ENCODE data around the gene NAT8L. TPM values are rescaled to one million over a fixed set of nuclear protein-coding genes. Genes with fewer than 3 reads are reported as not detected.
"Not testable (repeated sequence)": the region's sequence is repeated elsewhere in the genome, so short reads cannot be mapped to it uniquely, and the experiment has no call there.

NAT8L gene
- total RNA-seq, 4 donors from 2014 or later, result 0.27 to 1.2 TPM; not detected in 2

GRCh38 chr4:2024683-2025082, 34.4 kb upstream of the NAT8L start:
- Histone ChIP-seq H3K9me3 (no peaks in the 10 kb centered on the region), H3K4me3 (no peak overlapping the region), H3K4me1 (peaks cover 0 to 4% of the 10 kb centered on the region in 2 donors), H3K27ac (no peak overlapping the region), H3K27me3 (no peaks in the 10 kb centered on the region), H3K36me3 (no peaks in the 10 kb centered on the region)
- no peak for DNase-seq
- intact Hi-C loops (cut with DNase I; ENCODE audit: low total_unique reads), result no loop called here
- TF ChIP-seq, protein P1, sequence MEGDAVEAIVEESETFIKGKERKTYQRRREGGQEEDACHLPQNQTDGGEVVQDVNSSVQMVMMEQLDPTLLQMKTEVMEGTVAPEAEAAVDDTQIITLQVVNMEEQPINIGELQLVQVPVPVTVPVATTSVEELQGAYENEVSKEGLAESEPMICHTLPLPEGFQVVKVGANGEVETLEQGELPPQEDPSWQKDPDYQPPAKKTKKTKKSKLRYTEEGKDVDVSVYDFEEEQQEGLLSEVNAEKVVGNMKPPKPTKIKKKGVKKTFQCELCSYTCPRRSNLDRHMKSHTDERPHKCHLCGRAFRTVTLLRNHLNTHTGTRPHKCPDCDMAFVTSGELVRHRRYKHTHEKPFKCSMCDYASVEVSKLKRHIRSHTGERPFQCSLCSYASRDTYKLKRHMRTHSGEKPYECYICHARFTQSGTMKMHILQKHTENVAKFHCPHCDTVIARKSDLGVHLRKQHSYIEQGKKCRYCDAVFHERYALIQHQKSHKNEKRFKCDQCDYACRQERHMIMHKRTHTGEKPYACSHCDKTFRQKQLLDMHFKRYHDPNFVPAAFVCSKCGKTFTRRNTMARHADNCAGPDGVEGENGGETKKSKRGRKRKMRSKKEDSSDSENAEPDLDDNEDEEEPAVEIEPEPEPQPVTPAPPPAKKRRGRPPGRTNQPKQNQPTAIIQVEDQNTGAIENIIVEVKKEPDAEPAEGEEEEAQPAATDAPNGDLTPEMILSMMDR (IDR thresholded peaks at IDR 0.05), result no peak
- TF ChIP-seq POLR2A (IDR thresholded peaks at IDR 0.05), result no peak

DNA sequence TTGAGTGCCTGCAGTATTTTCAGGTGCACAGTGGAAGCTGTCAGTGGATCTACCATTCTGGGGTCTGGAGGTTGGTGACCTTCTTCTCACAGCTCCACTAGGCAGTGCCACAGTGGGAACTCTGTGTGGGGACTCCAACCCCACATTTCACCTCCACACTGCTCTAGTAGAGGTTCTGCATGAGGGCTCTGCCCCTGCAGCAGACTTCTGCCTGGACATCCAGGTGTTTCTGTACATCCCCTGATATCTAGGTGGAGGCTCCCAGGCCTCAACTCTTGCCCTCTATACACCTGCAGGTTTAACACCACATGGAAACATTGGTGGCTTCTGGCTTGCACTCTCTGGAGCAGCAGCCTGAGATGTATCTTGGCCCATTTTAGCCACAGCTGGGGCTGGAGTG, 33.3 kb upstream of the NAT8L start:
- H3K4me3 ChIP-seq, result no peak overlapping the region
- H3K9me3 ChIP-seq, result no peaks in the 10 kb centered on the region
- H3K4me1 ChIP-seq, result peaks cover 0 to 4% of the 10 kb centered on the region in 2 donors
- H3K36me3 ChIP-seq, result no peaks in the 10 kb centered on the region
- TF ChIP-seq, protein P1 (IDR thresholded peaks at IDR 0.05), result no peak
- no peak for TF ChIP-seq POLR2A (IDR thresholded peaks at IDR 0.05)
- H3K27me3 ChIP-seq, result no peaks in the 10 kb centered on the region
- H3K27ac ChIP-seq, result no peak overlapping the region
- DNase-seq, result no peak
- intact Hi-C loops (cut with DNase I; ENCODE audit: low total_unique reads), result no loop called here

DNA sequence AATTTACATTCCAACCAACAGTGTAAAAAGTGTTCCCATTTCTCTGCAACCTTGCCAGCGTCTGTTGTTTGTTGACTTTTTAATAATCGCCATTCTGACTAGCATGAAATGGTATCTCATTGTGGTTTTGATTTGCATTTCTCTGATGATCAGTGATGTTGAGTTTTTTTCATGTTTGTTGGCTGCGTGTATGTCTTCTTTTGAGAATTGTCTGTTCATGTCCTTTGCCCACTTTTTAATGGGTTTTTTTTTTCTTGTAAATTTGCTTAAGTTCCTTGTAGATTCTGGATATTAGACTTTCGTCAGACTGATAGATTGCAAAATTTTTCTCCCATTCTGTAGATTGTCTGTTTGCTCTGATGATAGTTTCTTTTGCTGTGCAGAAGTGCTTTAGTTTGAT, 32.0 kb upstream of the NAT8L start:
- H3K4me3 ChIP-seq; H3K4me1 ChIP-seq; H3K36me3 ChIP-seq; intact Hi-C loops (cut with DNase I; ENCODE audit: low total_unique reads); DNase-seq; H3K9me3 ChIP-seq; H3K27ac ChIP-seq; H3K27me3 ChIP-seq: not testable (repeated sequence)

- H3K4me3 ChIP-seq; H3K27ac ChIP-seq; intact Hi-C loops (cut with DNase I; ENCODE audit: low total_unique reads); DNase-seq; H3K36me3 ChIP-seq; H3K27me3 ChIP-seq; H3K9me3 ChIP-seq; H3K4me1 ChIP-seq: not testable (repeated sequence)
Measured at GRCh38 chr4:2031161-2031560, 28.0 kb upstream of the NAT8L start.

DNA sequence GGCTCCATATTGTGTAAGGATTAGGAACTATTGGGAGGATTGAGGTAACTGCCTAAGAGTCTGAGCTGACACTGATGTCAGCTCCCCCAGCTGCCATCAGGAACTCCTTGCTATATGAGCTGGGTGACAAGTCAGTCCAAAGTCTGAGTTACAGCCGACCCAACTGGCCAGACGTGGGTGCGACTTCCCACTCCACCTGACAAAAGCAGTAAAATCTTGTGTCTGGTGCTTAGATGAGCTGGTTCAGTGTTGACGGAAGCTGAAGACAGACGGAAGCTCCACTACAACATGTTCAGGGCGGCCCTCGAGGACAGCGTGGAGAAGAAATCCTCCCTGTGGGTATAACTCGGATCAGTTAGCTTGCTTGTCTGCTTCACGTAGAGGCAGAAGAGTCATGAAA, 22.8 kb upstream of the NAT8L start:
- Histone ChIP-seq H3K9me3 (no peaks in the 10 kb centered on the region), H3K4me3 (no peak overlapping the region), H3K36me3 (no peaks in the 10 kb centered on the region), H3K4me1 (peaks cover 0 to 11% of the 10 kb centered on the region in 2 donors), H3K27ac (no peak overlapping the region), H3K27me3 (peaks cover 0 to 9% of the 10 kb centered on the region in 2 donors)
- intact Hi-C loops (cut with DNase I; ENCODE audit: low total_unique reads), result no loop called here
- TF ChIP-seq, protein P1 (IDR thresholded peaks at IDR 0.05), result no peak
- TF ChIP-seq POLR2A (IDR thresholded peaks at IDR 0.05), result no peak
- no peak for DNase-seq

DNA sequence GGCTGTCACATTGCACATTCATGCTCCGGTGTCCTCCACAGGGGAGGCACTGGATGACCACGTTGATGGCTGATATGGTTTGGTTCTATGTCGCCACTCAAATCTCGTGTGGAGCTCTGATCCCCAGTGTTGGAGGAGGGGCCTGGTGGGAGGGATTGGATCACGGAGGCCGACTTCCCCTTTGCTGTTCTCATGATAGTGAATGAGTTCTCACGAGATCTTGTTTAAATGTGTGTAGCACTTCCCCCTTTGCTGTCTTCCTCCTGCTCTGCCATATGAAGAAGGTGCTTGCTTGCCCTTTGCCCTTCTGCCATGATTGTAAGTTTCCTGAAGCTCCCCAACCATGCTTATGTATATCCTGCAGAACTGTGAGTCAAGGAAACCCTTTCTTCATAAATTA, 22.3 kb upstream of the NAT8L start:
- H3K4me3 ChIP-seq, result no peak overlapping the region
- intact Hi-C loops (cut with DNase I; ENCODE audit: low total_unique reads), result no loop called here
- peaks cover 0 to 15% of the 10 kb centered on the region in 2 donors for H3K27me3 ChIP-seq
- no peak for DNase-seq
- no peaks in the 10 kb centered on the region for H3K9me3 ChIP-seq
- TF ChIP-seq, protein P1 (IDR thresholded peaks at IDR 0.05), result no peak
- no peak for TF ChIP-seq POLR2A (IDR thresholded peaks at IDR 0.05)
- H3K27ac ChIP-seq, result no peak overlapping the region
- H3K36me3 ChIP-seq, result no peaks in the 10 kb centered on the region
- peaks cover 0 to 15% of the 10 kb centered on the region in 2 donors for H3K4me1 ChIP-seq
